ENCODE data around the gene BMPR1B. TPM values are rescaled to one million over a fixed set of nuclear protein-coding genes. Genes with fewer than 3 reads are reported as not detected.

Gene BMPR1B
- total and polyA plus RNA-seq, 7 donors, result 0.07 to 2.2 (median 1.8) TPM; not detected in 2

DNA sequence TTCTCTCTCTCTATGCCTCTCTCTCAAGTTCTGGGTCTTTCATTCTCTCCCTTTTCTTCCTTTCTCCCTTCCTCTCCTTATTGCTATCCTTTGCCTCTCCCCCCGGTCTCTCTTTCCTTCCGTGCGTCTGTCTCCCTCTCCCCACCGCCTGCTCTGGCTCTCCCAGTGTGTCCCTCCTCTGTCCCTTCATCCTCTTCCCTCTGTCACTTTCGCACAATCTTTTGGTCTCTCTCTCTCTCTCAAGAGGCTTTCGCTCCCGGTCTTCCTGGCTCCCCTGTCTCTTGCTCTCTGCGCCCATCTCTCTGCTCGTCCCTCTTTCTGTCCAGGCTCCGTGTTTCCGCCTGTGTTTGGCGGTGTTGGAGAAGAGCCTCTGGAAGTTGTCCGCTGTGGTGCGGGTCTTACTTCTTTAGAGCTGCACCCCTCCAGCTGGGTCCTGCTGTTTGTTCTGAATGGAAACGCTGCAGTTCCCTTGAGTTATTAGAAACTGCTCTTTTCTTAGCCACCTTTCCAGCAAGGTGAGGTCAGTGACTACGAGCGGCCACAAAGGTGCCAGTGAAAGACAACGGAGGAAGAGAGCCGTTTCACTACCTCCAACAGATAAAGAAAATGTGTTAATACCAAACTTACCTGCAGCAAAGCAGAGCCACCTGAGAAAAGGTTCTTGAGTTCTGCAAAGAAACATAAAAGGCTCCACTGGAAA is 1.1 kb downstream of the BMPR1B start:
- H3K27ac ChIP-seq, result peak overlapping the region; percentile 57 to 87 (median 63)
- H3K27me3 ChIP-seq, result peaks cover 0 to 48% (median 12%) of the 10 kb centered on the region in 3 donors
- H3K4me1 ChIP-seq, result peaks cover 0 to 17% (median 15%) of the 10 kb centered on the region in 4 donors
- intact Hi-C loops (cut with DNase I), result no loop called here
- TF ChIP-seq EP300 (IDR thresholded peaks at IDR 0.05) (no peak), POLR2AphosphoS5 (IDR thresholded peaks at IDR 0.05) (no peak), POLR2A (IDR thresholded peaks at IDR 0.05) (no peak)
- TF ChIP-seq, protein P1, sequence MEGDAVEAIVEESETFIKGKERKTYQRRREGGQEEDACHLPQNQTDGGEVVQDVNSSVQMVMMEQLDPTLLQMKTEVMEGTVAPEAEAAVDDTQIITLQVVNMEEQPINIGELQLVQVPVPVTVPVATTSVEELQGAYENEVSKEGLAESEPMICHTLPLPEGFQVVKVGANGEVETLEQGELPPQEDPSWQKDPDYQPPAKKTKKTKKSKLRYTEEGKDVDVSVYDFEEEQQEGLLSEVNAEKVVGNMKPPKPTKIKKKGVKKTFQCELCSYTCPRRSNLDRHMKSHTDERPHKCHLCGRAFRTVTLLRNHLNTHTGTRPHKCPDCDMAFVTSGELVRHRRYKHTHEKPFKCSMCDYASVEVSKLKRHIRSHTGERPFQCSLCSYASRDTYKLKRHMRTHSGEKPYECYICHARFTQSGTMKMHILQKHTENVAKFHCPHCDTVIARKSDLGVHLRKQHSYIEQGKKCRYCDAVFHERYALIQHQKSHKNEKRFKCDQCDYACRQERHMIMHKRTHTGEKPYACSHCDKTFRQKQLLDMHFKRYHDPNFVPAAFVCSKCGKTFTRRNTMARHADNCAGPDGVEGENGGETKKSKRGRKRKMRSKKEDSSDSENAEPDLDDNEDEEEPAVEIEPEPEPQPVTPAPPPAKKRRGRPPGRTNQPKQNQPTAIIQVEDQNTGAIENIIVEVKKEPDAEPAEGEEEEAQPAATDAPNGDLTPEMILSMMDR (IDR thresholded peaks at IDR 0.05), result no peak
- H3K9me3 ChIP-seq, result no peaks in the 10 kb centered on the region
- H3K4me3 ChIP-seq, result peak overlapping the region; percentile 42 to 59 (median 56)
- H3K36me3 ChIP-seq, result no peaks in the 10 kb centered on the region
- 18 to 37% methylated on average over 19 of the region's 19 CpGs for WGBS, 2 donors
- DNase-seq, result no peak

DNA sequence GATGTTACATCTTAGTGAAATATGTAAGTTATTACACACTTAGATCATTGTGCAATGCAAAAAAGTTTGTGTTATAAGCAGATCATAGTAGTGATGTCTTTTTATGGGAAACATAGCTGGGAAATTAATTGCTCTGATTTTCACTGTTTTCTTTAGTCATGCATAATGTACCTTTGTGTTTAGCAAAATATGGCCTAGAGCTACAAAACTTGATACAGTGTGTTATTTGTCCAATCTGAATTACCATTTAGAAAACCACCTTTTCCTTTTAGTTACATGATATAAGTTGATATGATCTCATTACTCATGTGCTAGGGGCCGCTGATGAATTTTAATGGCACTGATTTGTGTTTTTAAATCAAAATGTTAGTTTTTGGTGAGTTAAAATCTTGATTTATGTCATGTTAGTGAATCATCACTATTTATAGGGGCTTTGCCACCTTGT is 2.0 kb downstream of the BMPR1B start:
- H3K4me3 ChIP-seq, result no peak overlapping the region
- intact Hi-C loops (cut with DNase I), result no loop called here
- TF ChIP-seq, protein P1 (IDR thresholded peaks at IDR 0.05), result no peak
- no peak for TF ChIP-seq POLR2AphosphoS5 (IDR thresholded peaks at IDR 0.05)
- no peak for TF ChIP-seq POLR2A (IDR thresholded peaks at IDR 0.05)
- TF ChIP-seq EP300 (IDR thresholded peaks at IDR 0.05), result no peak
- peak overlapping the region in 1 of 4 donors; percentile 87 for H3K27ac ChIP-seq
- no peaks in the 10 kb centered on the region for H3K36me3 ChIP-seq
- peaks cover 0 to 41% (median 12%) of the 10 kb centered on the region in 3 donors for H3K27me3 ChIP-seq
- no peaks in the 10 kb centered on the region for H3K9me3 ChIP-seq
- DNase-seq, result no peak
- peaks cover 0 to 17% (median 15%) of the 10 kb centered on the region in 4 donors for H3K4me1 ChIP-seq
- WGBS, 2 donors, result 88 to 92% methylated on average over 1 of the region's 1 CpG

DNA sequence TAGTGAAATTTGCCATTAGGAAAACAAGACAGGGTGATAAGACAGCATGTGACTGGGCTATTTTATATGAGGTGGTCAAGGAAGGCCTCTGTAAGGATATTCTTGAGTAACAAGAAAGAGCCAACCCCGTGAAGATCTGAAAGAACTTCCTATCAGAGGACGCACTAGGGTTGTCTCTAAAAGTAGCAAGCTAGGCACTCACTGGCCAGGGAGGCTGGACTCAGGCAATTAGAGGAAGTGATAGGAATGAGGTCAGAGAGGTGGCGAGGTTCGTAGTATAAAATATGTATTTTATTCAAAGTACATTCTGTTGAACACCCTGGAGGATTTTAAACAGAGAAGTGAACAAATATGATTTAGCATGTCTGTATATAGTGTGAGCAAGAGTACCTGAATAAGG is 4.6 kb downstream of the BMPR1B start:
- DNase-seq, result no peak
- 85 to 89% methylated on average over 4 of the region's 4 CpGs for WGBS, 2 donors
- Histone ChIP-seq H3K4me3 (no peak overlapping the region), H3K27me3 (peaks cover 0 to 15% (median 6%) of the 10 kb centered on the region in 3 donors), H3K36me3 (no peaks in the 10 kb centered on the region), H3K9me3 (no peaks in the 10 kb centered on the region), H3K27ac (no peak overlapping the region), H3K4me1 (peaks cover 0 to 13% (median 12%) of the 10 kb centered on the region in 4 donors)
- intact Hi-C loops (cut with DNase I), result no loop called here
- TF ChIP-seq EP300 (IDR thresholded peaks at IDR 0.05) (no peak), POLR2AphosphoS5 (IDR thresholded peaks at IDR 0.05) (no peak), POLR2A (IDR thresholded peaks at IDR 0.05) (no peak)
- TF ChIP-seq, protein P1 (IDR thresholded peaks at IDR 0.05), result no peak

DNA sequence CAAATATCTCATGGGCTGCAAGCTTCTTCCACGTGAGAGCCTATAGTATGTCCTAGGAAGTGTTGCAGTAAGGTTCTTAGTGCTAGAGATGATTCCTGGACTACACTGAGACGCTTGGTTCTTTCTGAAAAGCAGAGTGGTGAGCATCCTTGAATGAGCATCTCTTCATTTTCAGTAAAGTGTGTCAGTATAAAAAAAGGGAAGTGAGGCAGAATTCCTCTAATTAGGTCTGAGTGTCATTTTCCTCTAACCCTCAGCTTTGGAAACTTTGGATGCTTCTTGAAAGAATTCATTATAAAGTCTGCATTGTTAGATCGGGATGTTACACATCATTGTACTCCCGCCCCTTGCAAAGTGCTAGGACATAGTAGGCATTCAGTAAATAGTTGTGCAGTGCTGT is 5.2 kb downstream of the BMPR1B start:
- DNase-seq, result no peak
- TF ChIP-seq, protein P1 (IDR thresholded peaks at IDR 0.05), result no peak
- no peak for TF ChIP-seq POLR2A (IDR thresholded peaks at IDR 0.05)
- no peak for TF ChIP-seq POLR2AphosphoS5 (IDR thresholded peaks at IDR 0.05)
- TF ChIP-seq EP300 (IDR thresholded peaks at IDR 0.05), result no peak
- H3K4me1 ChIP-seq, result peaks cover 0 to 10% (median 9%) of the 10 kb centered on the region in 4 donors
- WGBS, 2 donors, result 71 to 77% methylated on average over 4 of the region's 4 CpGs
- H3K9me3 ChIP-seq, result no peaks in the 10 kb centered on the region
- no peaks in the 10 kb centered on the region for H3K36me3 ChIP-seq
- H3K27me3 ChIP-seq, result peaks cover 0 to 12% (median 6%) of the 10 kb centered on the region in 3 donors
- intact Hi-C loops (cut with DNase I), result no loop called here
- H3K4me3 ChIP-seq, result no peak overlapping the region
- peak overlapping the region in 1 of 4 donors; percentile 43 for H3K27ac ChIP-seq
